ENCODE results near the gene RPS16. TPM values are rescaled to one million over a fixed set of nuclear protein-coding genes. Genes with fewer than 3 reads are reported as not detected.

RPS16 gene
- total and polyA plus RNA-seq, 2 experiments from 2014 or later: 207 to 1,901 TPM

- no peaks in the 10 kb centered on the region for H3K9me2 ChIP-seq (ENCODE audit: insufficient read depth)
- TF ChIP-seq, protein P1, sequence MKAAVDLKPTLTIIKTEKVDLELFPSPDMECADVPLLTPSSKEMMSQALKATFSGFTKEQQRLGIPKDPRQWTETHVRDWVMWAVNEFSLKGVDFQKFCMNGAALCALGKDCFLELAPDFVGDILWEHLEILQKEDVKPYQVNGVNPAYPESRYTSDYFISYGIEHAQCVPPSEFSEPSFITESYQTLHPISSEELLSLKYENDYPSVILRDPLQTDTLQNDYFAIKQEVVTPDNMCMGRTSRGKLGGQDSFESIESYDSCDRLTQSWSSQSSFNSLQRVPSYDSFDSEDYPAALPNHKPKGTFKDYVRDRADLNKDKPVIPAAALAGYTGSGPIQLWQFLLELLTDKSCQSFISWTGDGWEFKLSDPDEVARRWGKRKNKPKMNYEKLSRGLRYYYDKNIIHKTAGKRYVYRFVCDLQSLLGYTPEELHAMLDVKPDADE (IDR thresholded peaks at IDR 0.05): no peak
- no peak for TF ChIP-seq CREB1 (CRISPR knock-in tag; IDR thresholded peaks at IDR 0.05; ENCODE audit: low read depth)
- no peak for TF ChIP-seq ZNF331 (CRISPR knock-in tag; IDR thresholded peaks at IDR 0.05; ENCODE audit: low read depth)
- TF ChIP-seq JUNB (IDR thresholded peaks at IDR 0.05; ENCODE audit: unreplicated experiment): no peak
- no peak; the same call in none of the 2 replicates for TF ChIP-seq POLR2AphosphoS5 (IDR thresholded peaks at IDR 0.05; ENCODE audit: low read depth)
- TF ChIP-seq STAT1 (IDR thresholded peaks at IDR 0.05; ENCODE audit: unreplicated experiment): no peak
- TF ChIP-seq NANOG (IDR thresholded peaks at IDR 0.05; ENCODE audit: borderline replicate concordance): no peak
- no peak for TF ChIP-seq EZH2 (IDR thresholded peaks at IDR 0.05; ENCODE audit: low read depth, unreplicated experiment)
- TF ChIP-seq EZH2phosphoT487 (IDR thresholded peaks at IDR 0.05; ENCODE audit: unreplicated experiment): no peak
- TF ChIP-seq, protein P2, sequence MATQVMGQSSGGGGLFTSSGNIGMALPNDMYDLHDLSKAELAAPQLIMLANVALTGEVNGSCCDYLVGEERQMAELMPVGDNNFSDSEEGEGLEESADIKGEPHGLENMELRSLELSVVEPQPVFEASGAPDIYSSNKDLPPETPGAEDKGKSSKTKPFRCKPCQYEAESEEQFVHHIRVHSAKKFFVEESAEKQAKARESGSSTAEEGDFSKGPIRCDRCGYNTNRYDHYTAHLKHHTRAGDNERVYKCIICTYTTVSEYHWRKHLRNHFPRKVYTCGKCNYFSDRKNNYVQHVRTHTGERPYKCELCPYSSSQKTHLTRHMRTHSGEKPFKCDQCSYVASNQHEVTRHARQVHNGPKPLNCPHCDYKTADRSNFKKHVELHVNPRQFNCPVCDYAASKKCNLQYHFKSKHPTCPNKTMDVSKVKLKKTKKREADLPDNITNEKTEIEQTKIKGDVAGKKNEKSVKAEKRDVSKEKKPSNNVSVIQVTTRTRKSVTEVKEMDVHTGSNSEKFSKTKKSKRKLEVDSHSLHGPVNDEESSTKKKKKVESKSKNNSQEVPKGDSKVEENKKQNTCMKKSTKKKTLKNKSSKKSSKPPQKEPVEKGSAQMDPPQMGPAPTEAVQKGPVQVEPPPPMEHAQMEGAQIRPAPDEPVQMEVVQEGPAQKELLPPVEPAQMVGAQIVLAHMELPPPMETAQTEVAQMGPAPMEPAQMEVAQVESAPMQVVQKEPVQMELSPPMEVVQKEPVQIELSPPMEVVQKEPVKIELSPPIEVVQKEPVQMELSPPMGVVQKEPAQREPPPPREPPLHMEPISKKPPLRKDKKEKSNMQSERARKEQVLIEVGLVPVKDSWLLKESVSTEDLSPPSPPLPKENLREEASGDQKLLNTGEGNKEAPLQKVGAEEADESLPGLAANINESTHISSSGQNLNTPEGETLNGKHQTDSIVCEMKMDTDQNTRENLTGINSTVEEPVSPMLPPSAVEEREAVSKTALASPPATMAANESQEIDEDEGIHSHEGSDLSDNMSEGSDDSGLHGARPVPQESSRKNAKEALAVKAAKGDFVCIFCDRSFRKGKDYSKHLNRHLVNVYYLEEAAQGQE (IDR thresholded peaks at IDR 0.05; ENCODE audit: unreplicated experiment): no peak
- no peak for TF ChIP-seq CTCF (conservative IDR thresholded peaks at IDR 0.05; ENCODE audit: low read depth in 2 of 2)
- TF ChIP-seq ZNF462 (CRISPR knock-in tag; IDR thresholded peaks at IDR 0.05): no peak
- TF ChIP-seq ZNF114 (CRISPR knock-in tag; IDR thresholded peaks at IDR 0.05): no peak
- no peak overlapping the region for H2AFZ ChIP-seq
- Mint-ChIP-seq H3K36me3 (ENCODE audit: low read depth) (peaks cover 53% of the 10 kb centered on the region), H3K4me1 (peaks cover 33% of the 10 kb centered on the region), H3K27me3 (ENCODE audit: insufficient read depth, low read depth, poor library complexity) (peaks cover 34% of the 10 kb centered on the region), H3K4me3 (no peak overlapping the region), H3K27ac (peak overlapping the region; percentile 98), H3K9me3 (no peaks in the 10 kb centered on the region; the same call in 2 of the 3 replicates)
- peak overlapping the region; percentile 82 for H3K4me2 ChIP-seq
- peaks cover 31% of the 10 kb centered on the region for H3F3A ChIP-seq (replicated peaks; ENCODE audit: low read depth)
- H3K4me1 ChIP-seq (ENCODE audit: insufficient read depth): peaks cover 26% of the 10 kb centered on the region
- no peaks in the 10 kb centered on the region for H3K79me2 ChIP-seq (replicated peaks; ENCODE audit: insufficient read depth)
- H3K27me3 ChIP-seq (ENCODE audit: insufficient read depth): no peaks in the 10 kb centered on the region
- ATAC-seq (no peak), DNase-seq (ENCODE audit: low spot score) (no peak)
- H3K27ac ChIP-seq (ENCODE audit: low read depth): peak overlapping the region; percentile 100
- no peak overlapping the region; the same call in 1 of the 2 replicates for H3K4me3 ChIP-seq
- H3K36me3 ChIP-seq (ENCODE audit: insufficient read depth): peaks cover 8% of the 10 kb centered on the region; the same call in 1 of the 2 replicates
- peaks cover 6% of the 10 kb centered on the region; the same call in 1 of the 2 replicates for H4K20me1 ChIP-seq (replicated peaks; ENCODE audit: insufficient read depth)
These were observed 8.0 kb downstream of the RPS16 start for GRCh38 chr19:39427707-39428106.

Data from GM23338 (cell line).